Measurements from ENCODE around the gene SLC30A2.

Gene SLC30A2

DNA sequence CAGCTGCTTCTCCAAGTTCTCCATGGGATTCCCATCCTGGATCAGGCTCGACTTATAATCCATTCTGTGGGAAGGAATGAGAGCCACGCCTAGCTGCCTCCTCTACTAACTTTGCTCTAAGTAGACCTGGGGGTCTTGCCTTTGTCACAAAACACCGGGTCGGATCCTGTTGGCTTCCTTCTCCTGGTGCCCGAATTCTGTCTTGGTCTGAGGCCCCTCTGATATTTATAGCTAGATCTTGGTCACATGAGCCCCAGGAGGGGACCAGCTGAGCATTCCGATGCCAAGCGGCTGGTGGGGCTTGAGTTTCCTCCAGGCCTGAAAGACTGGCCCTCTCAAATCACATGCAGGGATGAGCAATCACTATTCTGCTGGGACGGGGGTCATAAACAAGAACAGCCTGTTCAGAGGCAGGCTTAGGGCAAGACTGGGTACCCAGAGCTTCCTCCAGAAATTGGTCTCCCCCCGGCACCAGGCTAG lies 21.6 kb upstream of the SLC30A2 start, which contains the start of gene TRIM63:
TRIM63 (minus strand) TSS at position 199 of the 480 bp plus-strand sequence; CDS start at position 63, 136 bp downstream.
- no peak for DNase-seq

DNA sequence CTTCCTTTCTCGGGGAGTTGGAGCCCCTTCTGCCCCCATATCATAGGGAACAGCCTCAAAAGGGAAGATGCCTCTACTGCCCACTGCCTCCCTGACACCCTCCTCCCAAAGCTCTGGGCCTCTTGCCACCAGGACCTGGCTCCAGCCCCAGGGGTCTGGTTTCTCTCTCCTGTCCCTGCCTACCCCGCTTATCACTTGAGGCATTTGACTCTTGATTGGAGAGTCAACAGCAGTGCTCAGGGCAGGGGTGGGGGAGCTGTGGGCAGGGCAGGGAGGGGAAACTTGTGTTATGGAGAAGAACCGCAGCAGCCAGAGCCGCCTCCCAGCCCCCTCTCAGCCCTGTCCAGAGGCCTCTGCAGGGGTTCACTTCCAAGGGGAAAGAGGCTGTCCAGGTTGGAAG lies 20.9 kb upstream of the SLC30A2 start:
- DNase-seq: no peak

DNA sequence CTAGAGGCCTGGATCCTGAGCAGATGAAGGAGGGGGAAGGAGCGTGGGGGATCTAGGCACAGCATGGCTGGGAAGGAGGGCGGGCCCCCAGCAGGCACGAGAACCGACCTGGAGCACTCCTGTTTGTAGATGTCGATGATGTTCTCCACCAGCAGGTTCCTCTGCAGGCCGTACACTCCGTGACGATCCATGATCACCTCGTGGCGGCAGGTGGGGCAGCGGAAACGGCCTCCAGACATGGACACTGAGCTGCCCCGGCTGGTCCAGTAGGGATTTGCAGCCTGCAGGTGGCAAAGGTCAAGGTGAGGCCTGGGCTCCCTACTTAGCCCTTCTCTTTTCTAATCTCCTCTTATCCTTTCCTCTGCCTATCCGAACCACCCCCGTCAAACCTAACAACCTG lies 20.2 kb upstream of the SLC30A2 start:
- DNase-seq: no peak

DNA sequence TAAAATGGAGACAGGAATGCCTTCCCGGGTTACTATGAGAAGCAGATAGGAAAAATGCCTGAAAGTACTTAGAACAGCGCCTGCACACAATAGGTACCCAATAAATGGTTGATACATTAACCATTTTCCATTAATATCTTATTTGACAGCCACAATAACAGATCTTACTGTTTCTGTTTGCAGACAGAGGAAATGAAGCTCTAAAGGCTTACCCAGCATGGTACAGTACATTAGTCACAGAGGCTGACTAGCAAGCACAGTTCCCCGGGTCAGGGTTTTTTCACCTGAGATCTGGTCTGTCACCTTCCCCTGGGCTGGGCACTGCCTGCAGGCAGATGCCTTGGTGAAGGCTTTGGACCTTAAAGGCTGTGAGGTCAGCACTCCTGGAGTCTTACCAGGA lies 18.6 kb upstream of the SLC30A2 start:
- no peak for DNase-seq

DNA sequence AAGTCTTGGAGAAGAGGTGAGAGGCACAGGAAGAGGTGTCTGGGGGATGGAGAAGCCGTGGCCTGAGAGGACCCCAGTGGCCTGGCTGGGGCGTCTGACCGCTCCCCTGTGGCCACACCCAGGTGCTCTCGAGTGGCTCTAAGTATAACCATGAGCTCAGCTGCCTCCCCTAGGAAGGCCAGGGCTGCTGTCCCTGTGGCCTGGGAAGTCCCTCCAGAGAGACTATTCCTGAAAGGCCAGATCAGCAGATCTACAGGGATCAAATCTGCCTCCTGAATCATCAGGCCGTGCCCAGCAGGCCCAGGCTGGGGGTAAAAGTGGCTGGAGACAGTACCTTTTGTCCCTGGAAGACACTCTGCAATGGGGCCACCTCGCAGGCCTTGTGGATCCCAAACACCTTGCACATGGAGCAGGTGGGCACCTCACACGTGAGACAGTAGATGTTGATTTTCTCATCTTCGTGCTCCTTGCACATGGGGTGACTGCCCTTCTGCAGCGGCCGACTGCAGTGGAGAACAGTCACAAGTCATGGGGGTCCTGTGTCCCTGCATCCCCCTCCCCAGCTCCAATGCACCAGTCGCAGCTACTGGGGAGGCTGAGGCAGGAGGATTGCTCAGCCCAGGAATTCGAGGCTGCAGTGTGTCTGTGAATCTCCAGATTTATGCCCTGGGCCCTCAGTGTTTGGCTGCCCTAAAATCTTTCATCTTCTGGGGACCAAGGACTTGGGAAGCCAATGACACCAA lies 15.1 kb upstream of the SLC30A2 start:
- no peak for DNase-seq

DNA sequence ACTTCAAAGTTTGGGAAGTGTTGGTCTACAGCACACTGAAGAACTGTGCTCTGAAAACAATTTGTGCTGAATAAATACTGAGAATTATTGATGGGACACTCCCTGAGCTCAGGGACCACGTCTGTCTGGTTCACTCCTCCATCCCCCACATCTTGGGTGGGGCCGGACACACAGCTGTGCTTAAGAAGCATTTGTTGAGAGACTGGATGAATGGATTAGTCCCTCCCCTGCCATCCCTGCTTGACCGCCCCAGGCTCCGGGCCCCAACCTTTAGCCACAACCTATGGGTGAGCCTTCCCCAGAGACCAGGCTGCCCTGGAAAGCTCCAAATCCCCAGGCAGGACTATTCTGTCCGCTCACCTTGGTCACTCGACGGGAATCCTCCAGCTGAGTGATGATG lies 14.0 kb upstream of the SLC30A2 start:
- no peak for DNase-seq

DNA sequence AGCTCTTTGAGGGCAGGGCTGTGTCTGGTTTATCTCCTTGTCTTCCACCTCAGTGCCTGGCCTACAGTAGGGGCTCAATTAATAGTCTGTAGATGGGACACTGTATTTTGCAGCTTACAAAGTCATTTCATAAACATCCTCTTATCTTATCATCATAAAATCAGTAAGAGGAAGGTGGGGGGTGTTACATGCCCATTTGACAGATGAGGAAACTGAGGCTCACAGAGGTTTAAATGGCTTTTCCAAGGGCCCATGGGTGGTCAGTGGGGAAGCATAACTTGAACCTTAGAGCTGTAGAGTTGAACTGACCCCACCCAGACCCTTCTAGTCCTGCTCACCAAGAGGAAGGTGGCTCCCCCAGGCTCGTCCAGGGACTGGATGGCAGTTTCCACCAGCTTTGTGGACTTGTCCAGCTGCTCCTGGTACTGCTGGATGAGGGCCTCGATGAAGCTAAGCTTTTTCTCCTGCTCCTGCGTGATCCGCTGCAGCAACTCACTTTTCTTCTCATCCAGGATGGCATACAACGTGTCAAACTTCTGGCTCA lies 12.2 kb upstream of the SLC30A2 start:
- no peak for DNase-seq

DNA sequence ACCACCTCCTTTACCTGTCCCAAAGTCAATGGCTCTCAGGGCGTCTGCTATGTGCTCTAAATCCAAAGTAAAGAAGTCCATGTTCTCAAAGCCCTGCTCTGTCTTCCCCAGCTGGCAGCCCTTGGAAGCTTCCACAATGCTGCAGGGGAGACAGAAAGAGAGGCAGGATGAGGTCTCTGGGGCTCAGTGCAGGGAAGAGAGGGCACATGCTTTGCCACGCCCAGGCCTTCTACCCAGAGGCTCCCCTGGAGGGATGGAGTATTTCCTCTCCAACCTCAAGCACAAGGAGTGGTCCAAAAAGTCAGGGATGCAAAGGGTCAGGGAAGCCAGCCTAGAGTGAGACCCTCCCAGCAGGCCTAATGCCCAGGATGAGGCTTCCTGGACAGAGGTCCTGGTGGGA lies 11.3 kb upstream of the SLC30A2 start:
- no peak for DNase-seq

DNA sequence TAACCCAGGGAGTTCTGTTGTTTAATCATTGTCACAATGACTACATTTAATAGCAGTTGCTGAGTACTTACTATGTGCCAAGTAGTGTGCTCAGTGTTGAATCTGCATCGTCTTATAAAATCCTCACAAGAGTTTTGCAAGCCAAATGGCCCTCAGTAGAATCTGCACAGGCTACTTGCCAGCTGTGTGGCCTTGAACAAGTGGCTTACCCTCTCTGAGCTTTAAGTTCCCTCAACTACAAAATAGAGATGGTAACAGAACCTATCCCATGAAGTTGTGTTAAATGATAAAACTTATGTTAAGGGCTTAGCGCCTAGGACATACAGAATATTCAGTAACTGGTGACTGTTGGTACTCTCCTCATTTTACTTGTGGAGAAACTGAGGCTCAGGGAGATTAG lies 9.1 kb upstream of the SLC30A2 start:
- no peak for DNase-seq

DNA sequence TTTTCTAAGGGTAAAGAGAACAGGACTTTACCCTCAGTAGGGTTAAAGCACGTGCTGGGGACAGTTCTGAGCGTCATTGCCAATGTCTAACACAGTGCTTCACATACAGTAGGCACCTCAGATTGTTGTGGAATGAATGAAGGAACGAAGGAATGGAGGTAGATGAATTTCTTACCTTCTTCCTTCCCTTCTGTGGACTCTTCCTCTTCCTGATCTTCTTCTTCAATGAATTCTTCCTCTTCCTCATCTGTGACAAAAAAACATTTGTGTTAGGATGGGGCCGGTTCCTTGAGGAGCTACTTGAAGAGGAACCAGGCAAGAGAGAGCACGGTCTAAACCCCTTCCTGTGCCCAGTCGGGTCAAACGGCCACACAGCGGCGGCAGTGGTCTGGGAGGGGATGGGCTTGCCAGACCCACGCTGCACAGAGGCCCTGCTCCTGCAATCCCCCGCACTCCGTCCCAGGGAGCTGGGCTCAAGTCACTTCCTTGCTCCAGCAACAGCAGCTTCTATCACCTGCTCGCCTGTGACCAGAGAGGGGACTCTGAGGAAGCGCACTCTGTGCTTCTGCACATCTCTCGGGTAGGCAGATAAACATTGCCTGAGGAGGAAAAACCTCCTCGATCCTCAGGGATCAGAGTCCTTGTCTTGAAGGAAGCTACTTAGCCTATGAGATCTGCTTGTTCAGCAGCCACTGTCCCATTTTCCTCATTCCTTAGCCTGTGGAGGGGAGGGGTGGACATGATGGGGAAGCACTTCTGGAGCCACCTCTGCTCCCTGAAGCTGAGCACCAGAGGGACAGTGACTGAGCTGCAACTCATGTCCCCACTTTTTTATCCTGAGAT lies 8.0 kb upstream of the SLC30A2 start:
- no peak for DNase-seq

DNA sequence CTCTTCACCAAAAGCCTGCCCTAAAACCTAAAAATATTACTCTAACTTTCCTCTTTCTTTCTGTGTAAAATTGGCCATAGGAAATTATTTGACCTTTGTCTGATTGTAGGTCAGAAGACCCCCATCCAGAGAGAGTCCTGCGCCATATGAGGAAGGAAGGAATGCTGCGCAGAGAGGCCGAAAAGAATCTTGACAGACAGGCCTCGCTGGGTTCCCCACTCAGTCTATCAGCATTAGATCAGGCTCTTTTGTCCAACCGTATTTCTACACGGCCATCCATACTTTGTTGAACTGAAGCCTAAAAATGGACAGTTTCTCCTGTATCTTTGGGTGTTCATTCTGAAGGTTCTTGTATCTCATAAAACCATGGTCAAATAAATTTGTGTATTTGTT lies 4.3 kb upstream of the SLC30A2 start:
- DNase-seq: no peak

DNA sequence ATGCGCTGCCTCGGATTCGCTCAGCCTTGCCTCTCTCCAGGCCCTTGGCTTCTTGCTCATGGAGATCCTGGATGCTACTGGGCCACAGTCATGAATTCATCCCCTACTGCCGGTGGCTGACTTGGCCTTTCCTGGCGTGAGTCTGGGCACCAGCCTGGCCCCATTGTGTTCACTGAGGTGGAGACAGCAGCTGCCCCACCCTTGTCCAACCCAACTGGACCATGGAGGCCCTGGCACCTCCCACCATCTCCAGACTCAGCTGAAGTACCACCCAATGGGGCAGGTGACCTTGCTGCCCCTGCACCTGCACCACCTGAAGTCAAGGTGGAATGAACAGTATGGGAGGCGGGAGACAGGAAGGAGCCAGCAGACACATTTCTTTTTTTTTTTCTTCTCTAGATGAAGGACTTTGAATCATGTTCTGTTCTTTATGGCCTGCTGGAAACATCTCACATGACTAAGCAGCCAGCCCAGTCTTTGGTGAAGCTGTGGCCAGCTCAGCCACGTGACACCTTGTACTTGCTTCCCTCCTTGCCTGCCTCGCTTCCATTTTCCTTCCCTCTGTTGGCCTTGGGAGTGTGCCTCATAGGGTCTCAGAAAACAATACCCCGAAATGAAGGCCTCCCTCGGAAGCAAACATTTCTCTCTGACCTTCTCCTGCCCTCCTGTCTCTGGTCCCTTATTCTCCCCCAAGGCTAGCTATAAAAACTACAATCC lies 3.8 kb upstream of the SLC30A2 start:
- no peak for DNase-seq

DNA sequence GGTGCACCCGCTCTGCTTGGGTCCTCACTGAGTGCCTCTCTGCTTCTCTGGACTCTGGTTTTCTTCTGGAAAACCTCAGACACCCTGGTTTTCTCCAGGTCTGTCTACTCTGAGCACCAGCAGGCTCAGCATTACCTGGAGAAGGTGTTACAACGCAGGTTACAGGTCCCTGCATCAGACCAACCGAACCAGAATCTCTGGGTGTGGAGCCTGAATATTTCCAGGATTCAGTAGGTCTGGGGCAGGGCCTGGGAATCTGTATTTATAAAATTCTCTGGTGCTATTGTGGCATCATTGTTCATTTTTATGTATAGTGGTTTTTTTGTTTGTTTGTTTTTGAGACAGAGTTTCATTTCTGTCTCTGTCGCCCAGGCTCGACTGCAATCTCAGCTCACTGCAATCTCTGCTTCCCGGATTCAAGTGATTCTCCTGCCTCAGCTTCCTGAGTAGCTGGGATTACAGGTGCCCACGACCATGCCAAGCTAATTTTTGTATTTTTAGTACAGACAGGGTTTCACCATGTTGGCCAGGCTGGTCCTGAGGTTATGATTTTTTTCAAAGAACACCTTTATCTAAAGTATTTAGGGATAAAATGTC lies 1.5 kb upstream of the SLC30A2 start:
- no peak for DNase-seq

DNA sequence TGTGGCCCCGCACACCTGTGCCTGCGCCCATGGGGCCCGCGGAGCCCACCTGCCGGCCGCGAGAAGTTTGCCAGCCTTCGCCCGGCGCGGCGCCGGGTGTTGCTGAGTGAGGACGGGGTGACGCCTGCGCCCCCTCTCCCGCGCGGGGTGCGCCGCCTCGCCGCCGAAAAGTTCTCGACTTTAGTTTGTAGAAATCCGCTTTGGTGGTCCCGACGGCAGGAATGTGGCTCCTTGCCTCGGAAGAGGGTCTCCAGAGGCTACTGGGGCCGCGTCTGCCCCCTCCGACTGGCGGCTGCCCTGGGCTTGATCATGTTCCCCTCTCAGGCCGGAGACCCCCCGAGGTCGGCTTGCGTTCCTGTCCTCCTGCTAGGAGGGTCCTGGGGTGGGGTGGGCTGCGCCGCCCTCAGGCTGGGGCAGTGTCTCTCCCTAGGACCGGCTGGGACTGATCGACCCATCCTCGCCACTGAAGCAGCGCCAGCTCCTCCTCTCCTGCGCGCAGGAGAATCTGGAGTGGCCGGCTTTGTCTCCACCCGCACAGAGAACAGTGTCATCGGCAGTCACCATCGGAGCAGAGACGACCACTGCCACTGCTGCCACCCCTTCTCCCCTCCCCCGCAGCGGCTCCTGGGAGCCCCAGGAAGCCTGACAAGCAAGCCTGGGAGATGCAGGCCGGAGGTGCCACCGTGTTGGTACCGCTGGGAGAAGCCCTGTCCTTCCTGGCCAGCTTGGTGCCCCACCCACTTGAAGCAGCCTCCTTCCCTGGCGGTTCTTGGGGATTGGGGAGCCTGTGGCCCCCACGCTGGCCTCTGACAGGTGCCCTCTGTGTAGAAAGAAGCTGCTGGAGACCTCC lies 553 bp upstream of the SLC30A2 start:
- no peak for DNase-seq

DNA sequence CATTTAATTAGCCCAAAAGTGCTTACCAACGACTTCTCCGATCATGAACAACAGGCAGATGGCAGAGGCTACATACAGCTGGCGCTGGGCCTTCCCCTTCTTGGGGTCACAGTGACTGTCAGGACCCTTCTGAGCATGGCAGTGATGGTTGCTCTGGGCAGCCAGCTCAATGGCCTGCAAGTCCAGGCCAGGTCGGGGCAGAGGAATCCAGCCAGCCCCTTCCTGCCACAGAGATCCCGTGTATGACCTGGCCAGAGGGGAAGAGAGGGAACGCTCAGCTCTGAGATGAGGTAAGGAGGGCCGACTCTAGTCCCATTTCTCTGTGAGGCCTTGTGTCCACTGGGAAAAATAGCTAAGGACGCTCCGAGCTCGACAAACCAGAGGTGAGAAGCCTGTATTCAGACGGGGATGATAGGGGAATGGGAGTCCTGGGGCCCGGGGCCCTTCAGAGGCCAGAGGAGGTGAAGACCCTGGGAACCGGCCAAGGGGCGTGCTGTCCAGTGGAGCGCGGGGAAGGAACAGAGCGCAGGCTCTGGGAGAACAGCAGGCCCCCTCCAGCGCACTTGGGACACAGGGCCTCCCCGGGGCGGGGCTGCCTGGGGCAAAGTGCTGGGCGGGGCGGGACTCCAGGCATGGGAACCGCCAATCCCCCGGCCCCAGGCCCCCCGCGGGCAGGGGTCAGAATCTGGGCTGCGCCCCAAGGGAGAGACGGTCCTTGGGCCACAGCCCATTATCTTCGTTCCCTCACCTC lies 772 bp downstream of the SLC30A2 start:
- no peak for DNase-seq

DNA sequence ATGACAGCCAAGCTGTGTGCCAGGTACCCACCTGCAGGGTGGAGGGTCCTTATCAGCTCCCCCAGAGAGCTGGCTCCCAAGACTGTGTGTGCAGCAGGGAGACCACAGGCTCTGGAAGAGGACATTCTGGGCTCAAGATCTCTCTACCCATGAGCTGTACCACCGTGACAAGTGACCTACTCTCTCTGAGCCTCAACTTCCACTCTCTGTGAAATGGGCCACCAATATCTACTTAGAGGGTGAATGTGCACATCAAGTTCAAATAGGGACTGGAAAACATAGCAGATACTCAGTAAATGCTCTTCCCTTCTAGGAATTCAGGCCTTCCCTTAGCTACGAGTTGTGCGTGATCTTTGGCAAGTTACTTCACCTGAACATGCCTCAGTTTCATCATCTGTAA lies 1.5 kb downstream of the SLC30A2 start:
- no peak for DNase-seq

DNA sequence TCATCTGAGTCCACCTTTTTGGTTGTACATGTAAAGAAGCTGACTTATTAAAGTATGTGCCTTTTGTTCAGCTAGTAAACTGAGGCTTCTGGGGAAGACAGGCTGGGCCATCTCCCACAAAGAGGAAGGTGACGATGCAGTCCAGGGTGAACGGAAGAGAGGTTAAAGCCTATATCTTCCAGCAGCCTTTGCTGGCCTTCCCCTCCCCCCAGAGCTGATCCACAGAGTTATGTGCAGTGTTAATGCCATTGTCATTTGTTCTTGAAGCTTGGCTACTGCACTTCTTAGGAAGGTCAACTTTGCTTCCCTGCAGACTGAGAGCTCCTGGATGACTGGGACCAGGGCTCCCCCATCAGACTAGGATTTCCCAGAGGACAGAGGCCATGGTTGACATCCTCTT lies 2.2 kb downstream of the SLC30A2 start:
- no peak for DNase-seq

DNA sequence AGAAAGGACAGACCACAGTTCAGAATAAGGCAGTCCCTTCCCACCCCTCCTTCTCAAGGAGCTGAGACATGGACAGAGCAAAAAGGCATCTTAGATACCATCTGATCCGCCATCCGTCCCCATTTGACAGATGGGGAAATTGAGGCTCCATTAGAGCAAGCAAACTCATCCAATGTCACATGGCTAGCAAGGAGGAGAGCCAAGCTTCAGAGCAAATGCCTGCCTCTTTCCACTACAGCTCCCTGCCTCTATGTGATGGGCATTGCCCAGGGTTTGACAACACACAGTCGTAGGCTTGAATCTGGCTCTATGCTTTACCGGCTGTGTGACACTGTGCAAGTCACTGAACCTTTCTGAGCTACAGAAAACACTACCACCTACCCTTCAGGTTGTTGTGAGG lies 3.9 kb downstream of the SLC30A2 start:
- no peak for DNase-seq

DNA sequence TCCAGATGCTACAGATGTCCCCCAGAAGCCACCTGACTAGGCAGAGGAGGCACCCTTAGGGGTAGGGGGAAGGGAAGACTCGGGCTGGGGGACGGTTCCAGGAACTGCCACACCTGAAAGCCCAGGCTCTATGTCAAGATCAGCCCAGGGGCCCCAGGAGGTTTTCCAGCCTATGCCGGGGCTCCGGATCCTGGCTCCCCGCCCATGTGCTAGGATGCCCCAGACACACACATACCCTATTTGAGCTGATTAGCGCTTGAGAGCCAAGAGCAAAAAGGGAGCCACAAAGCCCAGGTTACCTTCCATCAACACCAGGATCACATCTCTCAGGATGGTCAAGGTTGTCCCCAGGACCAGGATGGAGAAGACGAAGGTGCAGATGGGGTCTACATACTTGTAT lies 4.5 kb downstream of the SLC30A2 start:
- no peak for DNase-seq

DNA sequence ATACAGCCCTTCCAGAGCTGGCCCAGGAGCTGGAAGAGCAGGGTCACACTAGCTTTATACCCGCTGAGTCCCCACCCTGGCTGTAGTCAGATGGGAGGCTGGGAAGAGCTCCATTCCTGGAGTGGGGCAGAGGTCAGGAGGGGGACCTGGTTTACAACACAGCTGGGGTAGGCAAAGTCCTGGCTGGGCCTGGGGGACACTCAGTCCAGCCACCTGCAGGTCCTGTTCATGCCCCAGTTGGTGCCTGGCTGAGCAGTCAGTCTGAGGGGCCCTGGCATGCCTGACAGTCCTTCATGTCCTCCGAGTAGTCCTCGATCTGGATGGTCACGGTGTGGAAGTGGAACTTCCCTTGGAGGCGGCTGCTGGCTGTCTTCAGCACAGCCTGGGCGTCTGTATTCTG lies 7.0 kb downstream of the SLC30A2 start:
- no peak for DNase-seq

DNA sequence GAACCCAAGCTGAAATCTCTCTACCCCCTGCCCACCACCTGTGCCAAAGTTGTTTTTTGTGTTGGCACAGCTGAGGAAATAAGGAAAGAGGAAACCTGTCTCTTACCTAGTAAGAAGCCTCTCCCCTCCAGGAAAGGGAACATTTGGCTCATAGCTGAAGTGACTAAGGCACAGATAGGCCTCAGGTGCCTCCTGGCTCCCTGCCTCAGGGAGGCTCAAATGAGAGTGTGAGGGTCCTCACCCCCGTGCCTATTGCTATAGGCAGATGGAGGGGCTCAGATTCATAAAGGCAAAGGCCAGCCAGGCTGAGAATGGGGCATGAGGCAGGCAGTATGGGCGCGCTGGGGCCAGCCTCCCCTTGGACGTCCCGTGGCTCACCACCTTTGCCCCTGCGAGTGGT lies 7.4 kb downstream of the SLC30A2 start:
- no peak for DNase-seq
